Measurements from ENCODE around the gene PRKRA.

GRCh38 chr2:178386986-178387597, 63.9 kb downstream of the PRKRA start:
- no peak for TF ChIP-seq RAD21 (IDR thresholded peaks at IDR 0.05 in 1 of 2, conservative IDR thresholded peaks at IDR 0.05 in 1 of 2; ENCODE audit: low read depth in 2 of 2, low read length in 2 of 2)
- TF ChIP-seq CEBPB (IDR thresholded peaks at IDR 0.05; ENCODE audit: low read depth, low read length), result no peak
- no peak for TF ChIP-seq CTCF (IDR thresholded peaks at IDR 0.05; ENCODE audit: control extremely low read depth in 1 of 3, insufficient read depth in 1 of 3, low read depth in 1 of 3, low read length in 3 of 3)
- TF ChIP-seq EZH2 (IDR thresholded peaks at IDR 0.05; ENCODE audit: low read depth, low read length, severe bottlenecking), result no peak
- TF ChIP-seq RNF2 (IDR thresholded peaks at IDR 0.05; ENCODE audit: borderline replicate concordance, low read depth, low read length, missing control alignments, poor library complexity, severe bottlenecking), result no peak
- no peak for TF ChIP-seq ASH2L (IDR thresholded peaks at IDR 0.05; ENCODE audit: low read length)
- no peak for TF ChIP-seq BRCA1 (IDR thresholded peaks at IDR 0.05; ENCODE audit: low read depth, low read length)

Data from H1 (cell line).